Effector memory CD8-positive, alpha-beta T cell (primary cell): ENCODE data around the gene VAT1L.
A peak's percentile ranks its signal among the peaks of the same experiment; 100 is the strongest.

Experiments
- ATAC-seq: fragments of 150-1000 bp; cut with Tn5 transposase; replicated peaks from 2 replicates; pipeline ENCODE4 v1.10.0; 2021; ENCODE audit warnings: mild to moderate bottlenecking, moderate library complexity
- DNase-seq, 3 experiments: peaks; one replicate each; pipeline ENCODE4 v3.0.0; 2021
- H3K27ac Mint-ChIP-seq, 2 donors: one replicate each; pipeline ENCODE4 v1.8.0; 2022; ENCODE audit warnings: mild to moderate bottlenecking in 2 of 2, mixed read lengths in 2 of 2, moderate library complexity in 2 of 2
- H3K27me3 Mint-ChIP-seq, 2 donors: one replicate each; pipeline ENCODE4 v1.8.0; 2022; ENCODE audit warnings: mixed read lengths in 2 of 2
- H3K36me3 Mint-ChIP-seq: one replicate; pipeline ENCODE4 v1.8.0; 2022; ENCODE audit warnings: mild to moderate bottlenecking, moderate library complexity, mixed read lengths; ENCODE audit not compliant: insufficient read depth
- H3K4me1 Mint-ChIP-seq, 2 donors: one replicate each; pipeline ENCODE4 v1.8.0; 2022; ENCODE audit warnings: low read depth in 2 of 2, mixed read lengths in 2 of 2
- H3K4me3 Mint-ChIP-seq, 2 donors: one replicate each; pipeline ENCODE4 v1.8.0; 2022; ENCODE audit warnings: mild to moderate bottlenecking in 2 of 2, mixed read lengths in 2 of 2, moderate library complexity in 2 of 2
- H3K9me3 Mint-ChIP-seq, 2 donors: one replicate each; pipeline ENCODE4 v1.8.0; 2022; ENCODE audit warnings: mixed read lengths in 2 of 2

VAT1L gene

GRCh38 chr16:78002915-78003538 lies 214.7 kb downstream of the VAT1L start:
- Mint-ChIP-seq H3K36me3 (no peaks in the 10 kb centered on the region), H3K9me3 (no peaks in the 10 kb centered on the region), H3K4me3 (no peak overlapping the region), H3K4me1 (peaks cover 4% of the 10 kb centered on the region in 2 donors), H3K27me3 (peaks cover 21 to 23% of the 10 kb centered on the region in 2 donors), H3K27ac (no peak overlapping the region)
- peak; percentile 34 to 44 (median 39) for DNase-seq
- ATAC-seq, result peak; percentile 74

GRCh38 chr16:78004517-78004916 lies 216.2 kb downstream of the VAT1L start:
- Mint-ChIP-seq H3K27me3 (peaks cover 7 to 8% of the 10 kb centered on the region in 2 donors), H3K27ac (no peak overlapping the region), H3K36me3 (no peaks in the 10 kb centered on the region), H3K4me3 (no peak overlapping the region), H3K9me3 (no peaks in the 10 kb centered on the region), H3K4me1 (peaks cover 4% of the 10 kb centered on the region in 2 donors)
- DNase-seq (no peak), ATAC-seq (no peak)

GRCh38 chr16:78005881-78006280 lies 217.5 kb downstream of the VAT1L start:
- H3K4me3 Mint-ChIP-seq, result no peak overlapping the region
- H3K36me3 Mint-ChIP-seq, result no peaks in the 10 kb centered on the region
- H3K9me3 Mint-ChIP-seq, result no peaks in the 10 kb centered on the region
- ATAC-seq, result no peak
- H3K4me1 Mint-ChIP-seq, result peaks cover 4% of the 10 kb centered on the region in 2 donors
- H3K27me3 Mint-ChIP-seq, result peaks cover 4 to 12% of the 10 kb centered on the region in 2 donors
- H3K27ac Mint-ChIP-seq, result no peak overlapping the region
- DNase-seq, result no peak

GRCh38 chr16:78007121-78007520 lies 218.8 kb downstream of the VAT1L start:
- Mint-ChIP-seq H3K4me1 (peaks cover 4% of the 10 kb centered on the region in 2 donors), H3K9me3 (no peaks in the 10 kb centered on the region), H3K27me3 (peaks cover 16% of the 10 kb centered on the region in 2 donors), H3K36me3 (no peaks in the 10 kb centered on the region), H3K4me3 (no peak overlapping the region), H3K27ac (no peak overlapping the region)
- ATAC-seq, result no peak
- no peak for DNase-seq

- no peak for DNase-seq
- Mint-ChIP-seq H3K4me1 (no peaks in the 10 kb centered on the region), H3K27me3 (peaks cover 20 to 40% of the 10 kb centered on the region in 2 donors), H3K36me3 (no peaks in the 10 kb centered on the region), H3K27ac (no peak within 1 kb of the TSS), H3K4me3 (no peak within 1 kb of the TSS), H3K9me3 (no peaks in the 10 kb centered on the region)
- no peak for ATAC-seq
Observed at GRCh38 chr16:78022347-78023060, 234.1 kb downstream of the VAT1L start, which contains the start of gene CLEC3A. TSS of gene CLEC3A (plus strand) at chr16:78022548. CDS start at chr16:78022627, 79 bp downstream.

- Mint-ChIP-seq H3K9me3 (no peaks in the 10 kb centered on the region), H3K27ac (no peak overlapping the region), H3K4me1 (no peaks in the 10 kb centered on the region), H3K27me3 (peaks cover 11 to 31% of the 10 kb centered on the region in 2 donors), H3K36me3 (no peaks in the 10 kb centered on the region), H3K4me3 (no peak overlapping the region)
- DNase-seq, result no peak
- ATAC-seq, result no peak
Observed at GRCh38 chr16:78024159-78024558, 235.8 kb downstream of the VAT1L start.

GRCh38 chr16:78025631-78026030 lies 237.3 kb downstream of the VAT1L start:
- ATAC-seq, result no peak
- Mint-ChIP-seq H3K9me3 (no peaks in the 10 kb centered on the region), H3K4me1 (no peaks in the 10 kb centered on the region), H3K27ac (no peak overlapping the region), H3K27me3 (peaks cover 7 to 39% of the 10 kb centered on the region in 2 donors), H3K36me3 (no peaks in the 10 kb centered on the region), H3K4me3 (no peak overlapping the region)
- no peak for DNase-seq

GRCh38 chr16:78028018-78028417 lies 239.7 kb downstream of the VAT1L start:
- Mint-ChIP-seq H3K9me3 (no peaks in the 10 kb centered on the region), H3K4me3 (no peak overlapping the region), H3K27me3 (peaks cover 13 to 42% of the 10 kb centered on the region in 2 donors), H3K27ac (no peak overlapping the region), H3K4me1 (no peaks in the 10 kb centered on the region), H3K36me3 (no peaks in the 10 kb centered on the region)
- DNase-seq, result no peak
- no peak for ATAC-seq
